Ovary (tissue), 3 donors: ENCODE data around the gene DNAH3.

Experiments used
- CTCF ChIP-seq, 3 donors: fragments of 450-650 bp in 2 of 3; fragments of 200-600 bp in 1 of 3; IDR thresholded peaks; one replicate each; pipeline versions ENCODE4 v1.5.1 to v1.8.0; 2016 to 2022; ENCODE audit warnings: antibody characterized with exemption in 3 of 3, mild to moderate bottlenecking in 1 of 3
- POLR2A ChIP-seq: fragments of 450-650 bp; IDR thresholded peaks from one replicate; pipeline ENCODE4 v1.6.1; 2017; ENCODE audit warnings: antibody characterized with exemption, mild to moderate bottlenecking, moderate library complexity
- donor health status: DM: no; HTN: no; CAD: no.

- TF ChIP-seq CTCF (IDR thresholded peaks at IDR 0.05), result no peak
- no peak for TF ChIP-seq POLR2A
These were observed 65.9 kb downstream of the DNAH3 start for GRCh38 chr16:21084631-21085225.
